ENCODE results near the gene USP25.

DNA sequence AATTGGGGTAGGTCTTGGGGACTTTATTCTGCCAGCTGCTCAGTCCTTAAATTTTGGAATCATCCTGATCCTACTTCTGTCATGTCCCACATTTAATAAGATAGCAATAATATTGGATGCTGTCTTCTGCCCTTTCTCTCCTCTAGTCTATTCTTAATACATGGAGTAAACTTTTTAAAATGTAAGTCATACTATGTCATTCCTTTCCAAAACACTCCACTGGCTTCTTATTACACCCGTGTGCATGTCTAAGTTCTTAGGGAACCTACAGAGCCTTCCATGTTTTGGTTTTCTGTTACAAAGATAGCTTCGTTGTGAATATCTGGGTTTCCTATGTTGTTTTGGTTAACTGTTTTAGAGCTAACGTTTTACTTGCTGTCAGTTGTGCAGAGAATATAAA is 35.1 kb downstream of the USP25 start:
- no peak for TF ChIP-seq POU5F1 (IDR thresholded peaks at IDR 0.05; ENCODE audit: low read depth, low read length)
- TF ChIP-seq EP300 (IDR thresholded peaks at IDR 0.05; ENCODE audit: borderline replicate concordance in 1 of 2, low read depth in 2 of 2, low read length in 2 of 2) = no peak

All from H1 (cell line).